HG03354 (cell line): ENCODE data around the gene ODAM.
"Not testable (repeated sequence)": the region's sequence is repeated elsewhere in the genome, so short reads cannot be mapped to it uniquely, and the experiment has no call there.

Experiments used
- ATAC-seq: cut with Tn5 transposase; IDR thresholded peaks from one replicate; pipeline ENCODE4 v1.9.1; 2021; ENCODE audit warnings: mild to moderate bottlenecking; ENCODE audit not compliant: unreplicated experiment, poor library complexity, severe bottlenecking

The ODAM gene

GRCh38 chr4:70216550-70216949 is 21.0 kb downstream of the ODAM start:
- ATAC-seq = not testable (repeated sequence)

DNA sequence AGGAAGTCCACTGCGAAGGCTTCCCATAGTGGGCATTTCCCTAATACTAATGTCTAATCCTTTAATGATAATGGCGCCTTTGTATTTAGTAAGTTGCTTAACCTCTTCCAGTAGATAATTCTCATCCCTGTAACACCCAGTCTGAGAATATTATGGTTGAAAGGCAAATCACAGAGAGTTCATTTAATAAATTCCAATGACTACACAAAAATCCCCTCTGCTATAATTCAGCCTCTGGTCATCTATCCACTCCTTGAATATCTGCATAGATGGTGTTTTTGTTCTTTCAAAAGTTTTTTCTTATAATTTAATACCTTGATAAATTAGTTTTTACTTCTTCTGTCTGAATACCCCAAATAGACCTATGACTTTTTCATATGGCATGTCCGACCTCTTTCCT is 25.9 kb downstream of the ODAM start:
- ATAC-seq = not testable (repeated sequence)

DNA sequence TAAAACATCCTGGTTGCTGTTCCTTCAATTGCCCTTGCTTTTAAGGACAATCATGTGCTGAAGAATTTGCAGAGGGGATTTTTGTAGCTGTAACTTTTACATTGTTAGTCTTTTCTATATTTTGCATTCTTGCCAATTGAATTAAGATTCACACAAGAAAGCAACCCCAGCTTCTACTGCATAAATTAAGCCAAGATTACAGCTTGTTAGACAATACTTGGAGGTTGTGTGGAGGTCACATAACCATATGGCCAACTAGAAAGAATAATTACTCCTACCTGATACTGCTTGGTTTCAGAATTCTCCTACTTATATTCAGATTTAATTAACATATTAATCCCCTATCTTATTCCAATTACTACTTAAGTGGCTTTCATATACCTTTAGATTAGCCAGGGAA is 26.3 kb downstream of the ODAM start:
- not testable (repeated sequence) for ATAC-seq

DNA sequence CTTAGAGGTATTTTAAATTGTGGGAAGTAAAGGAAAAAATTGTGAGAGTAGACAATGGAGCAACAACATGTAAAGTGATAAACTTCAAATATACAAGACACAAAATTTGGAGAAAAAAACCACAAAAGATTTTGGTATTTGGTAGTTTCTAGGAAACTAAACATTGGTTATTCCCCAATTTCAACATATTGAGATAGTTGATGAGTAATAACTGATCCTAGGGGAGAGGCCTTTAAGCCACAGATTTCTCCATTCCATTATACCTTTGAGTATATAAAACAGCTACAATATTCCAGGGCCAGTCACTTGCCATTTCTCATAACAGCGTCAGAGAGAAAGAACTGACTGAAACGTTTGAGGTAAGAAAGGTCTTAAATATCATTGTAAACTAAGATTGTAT is 30.3 kb downstream of the ODAM start, which contains the start of gene FDCSP:
Gene FDCSP, plus strand, starts transcription at position 301 of the 400 bp plus-strand sequence. CDS start 5,071 bp downstream, outside the sequence.
- no peak for ATAC-seq

- ATAC-seq = no peak
Observed at GRCh38 chr4:70236125-70236524, 40.6 kb downstream of the ODAM start.

DNA sequence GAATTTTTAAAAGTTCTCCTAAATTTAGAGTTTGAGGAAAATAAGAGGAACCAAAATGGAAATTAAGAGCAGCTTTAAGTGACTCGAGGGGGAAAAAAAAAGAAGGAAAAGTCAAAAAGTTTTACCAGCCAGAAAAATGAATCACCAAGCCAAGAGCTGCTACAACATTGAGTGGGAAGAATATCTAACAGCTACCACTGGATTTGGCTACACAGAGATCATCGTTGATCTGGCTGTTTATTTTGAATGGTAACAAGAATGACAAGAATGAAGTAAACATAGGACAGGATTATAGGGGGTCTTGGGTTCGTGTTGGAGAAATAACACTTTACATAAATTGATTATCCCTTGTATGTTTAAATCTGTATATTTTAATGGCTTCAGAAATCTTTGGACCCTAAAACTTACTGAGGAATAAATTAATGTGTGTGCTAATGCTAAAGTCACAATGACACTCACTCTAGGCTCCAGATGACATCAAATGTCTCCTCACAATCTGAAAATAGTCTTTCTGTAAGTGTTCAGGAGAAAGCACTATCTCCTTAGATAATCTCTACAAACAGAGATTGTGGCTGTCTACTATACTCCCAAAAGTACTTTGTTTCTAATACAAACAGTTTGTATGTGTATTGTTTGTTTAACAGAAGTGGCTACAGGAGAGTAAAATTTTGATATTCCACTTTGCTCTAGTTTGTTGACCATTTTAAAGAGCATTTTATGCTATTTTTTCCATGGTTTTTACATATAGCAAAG is 43.8 kb downstream of the ODAM start:
- ATAC-seq = no peak

DNA sequence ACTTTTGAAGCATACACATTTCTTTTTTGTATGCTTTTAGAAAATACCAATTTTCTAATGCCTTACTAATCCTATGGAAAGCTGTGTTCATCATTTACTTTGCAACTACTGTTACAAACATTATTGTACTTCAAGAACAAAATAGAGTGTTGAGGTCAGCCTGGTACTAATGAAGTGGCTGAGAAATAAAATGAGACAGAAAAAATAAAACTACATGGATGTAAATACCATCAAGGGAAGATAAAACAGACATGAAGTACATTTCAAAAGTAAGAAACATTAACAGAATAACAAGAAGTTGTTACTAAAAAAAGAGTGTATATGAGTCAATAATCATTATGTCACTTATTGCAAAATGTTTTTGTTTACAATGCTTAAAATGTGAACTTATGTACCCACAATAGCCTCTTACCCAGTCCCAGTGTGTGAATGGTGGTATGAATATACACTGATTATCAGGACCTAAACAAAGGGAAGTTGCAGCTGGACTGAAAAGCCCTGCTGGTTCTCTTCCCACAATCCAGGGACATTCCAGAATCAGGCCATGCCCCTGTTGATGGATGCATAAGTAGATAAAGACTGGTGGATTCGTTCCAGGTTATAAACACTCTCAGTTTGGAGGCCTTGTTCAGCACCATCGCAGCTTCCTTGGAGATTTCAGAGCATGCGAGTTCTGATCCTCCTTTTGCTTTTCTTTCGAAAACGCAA is 44.5 kb downstream of the ODAM start:
- ATAC-seq = no peak

GRCh38 chr4:70242297-70242696 is 46.8 kb downstream of the ODAM start, which contains the start of gene CSN3:
Gene CSN3 (plus strand): TSS chr4:70242597. CDS start chr4:70244820, 2,223 bp downstream.
- ATAC-seq = not testable (repeated sequence)

GRCh38 chr4:70243091-70243490 is 47.6 kb downstream of the ODAM start:
- ATAC-seq = no peak

- ATAC-seq = no peak
Observed at GRCh38 chr4:70251250-70251944, 55.9 kb downstream of the ODAM start.

DNA sequence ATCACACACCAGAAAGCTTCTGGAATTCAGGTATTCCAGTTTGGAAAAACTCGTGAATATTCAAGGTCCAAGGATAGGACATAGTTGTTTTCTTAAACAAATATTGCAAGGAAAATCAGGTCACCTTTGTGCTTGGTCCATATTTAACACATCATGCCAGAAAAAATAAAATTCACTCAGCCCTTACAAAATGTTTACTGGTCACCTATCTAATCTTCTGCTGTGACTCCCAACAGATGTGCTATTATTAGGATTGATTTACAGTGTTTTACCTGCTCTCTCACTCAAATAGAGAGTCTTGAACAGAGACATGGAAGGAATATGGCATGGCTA is 56.4 kb downstream of the ODAM start:
- no peak for ATAC-seq
